Sigmoid colon (tissue), 7 donors: ENCODE data around the gene EPN3. TPM values are rescaled to one million over a fixed set of nuclear protein-coding genes. Genes with fewer than 3 reads are reported as not detected.

Experiments used
- DNase-seq: peaks from one replicate; pipeline ENCODE4 v3.0.0-alpha.2; 2019
- H3K27ac ChIP-seq, 4 donors: fragments of 200-600 bp; sonication (generic); one replicate each; pipeline ENCODE4 v1.5.1; 2016 to 2019; ENCODE audit warnings: mild to moderate bottlenecking in 1 of 4
- H3K27me3 ChIP-seq, 3 donors: fragments of 200-600 bp; sonication (generic); one replicate each; pipeline ENCODE4 v1.5.1; 2019; ENCODE audit warnings: mild to moderate bottlenecking in 1 of 3
- H3K36me3 ChIP-seq, 4 donors: fragments of 200-600 bp; sonication (generic); one replicate each; pipeline ENCODE4 v1.5.1; 2016 to 2019
- H3K4me1 ChIP-seq, 4 donors: fragments of 200-600 bp; sonication (generic); one replicate each; pipeline ENCODE4 v1.5.1; 2017 to 2019
- H3K4me3 ChIP-seq, 4 donors: fragments of 200-600 bp; sonication (generic); one replicate each; pipeline ENCODE4 v1.5.1; 2017 to 2019; ENCODE audit warnings: mild to moderate bottlenecking in 2 of 4, moderate library complexity in 1 of 4
- H3K9me3 ChIP-seq, 4 donors: fragments of 200-600 bp in 3 of 4; sonication (generic) in 3 of 4; one replicate each; pipeline versions ENCODE4 v1.5.1 to v1.6.1; 2013 to 2019
- CTCF ChIP-seq, 4 experiments: fragments of 450-650 bp in 3 of 4; fragments of 200-600 bp in 1 of 4; IDR thresholded peaks; one replicate each; pipeline ENCODE4 v1.5.1; 2016 to 2019; ENCODE audit warnings: antibody characterized with exemption in 4 of 4, mild to moderate bottlenecking in 3 of 4, moderate library complexity in 2 of 4
- EP300 ChIP-seq, 4 donors: sonication (generic); formaldehyde crosslinking; IDR thresholded peaks; one replicate each; pipeline ENCODE4 v1.6.1; 2017; ENCODE audit warnings: antibody characterized with exemption in 4 of 4
- POLR2A ChIP-seq, 2 donors: fragments of 450-650 bp; IDR thresholded peaks; one replicate each; pipeline ENCODE4 v1.6.1; 2016; ENCODE audit warnings: antibody characterized with exemption in 2 of 2, mild to moderate bottlenecking in 2 of 2, moderate library complexity in 2 of 2
- POLR2AphosphoS5 ChIP-seq, 4 donors: sonication (generic); formaldehyde crosslinking; IDR thresholded peaks; one replicate each; pipeline ENCODE4 v1.6.1; 2017; ENCODE audit warnings: antibody characterized with exemption in 4 of 4
- WGBS, 2 donors: extraction: QIAGEN DNeasy Blood & Tissue Kit; methylation state at CpG; one replicate each; pipeline ENCODE4 v1.1.7; 2013; 5-methylcytosine and 5-hydroxymethylcytosine counted together
- intact Hi-C: fragments of 100-400 bp; cut with DNase I; formaldehyde crosslinking; loops from one replicate; pipeline ENCODE4 v1.15.1; 2023
- polyA plus RNA-seq, 3 donors: library from polyadenylated mRNA; stranded (reverse); fragments of 200-250 nt; gene quantifications; one replicate each; pipeline ENCODE4 v1.2.3, GENCODE V29; 2013
- total RNA-seq, 4 donors: library from RNA; depleted of rRNA; stranded (reverse); fragments of >200 nt; gene quantifications; one replicate each; pipeline ENCODE4 v1.1.0, GENCODE V29; 2016
- donor health status: healthy with polysubstance abuse.
- donor health status: Bipolar disorder and iron deficiency.
- donor health status: healthy.

Gene EPN3
- total and polyA plus RNA-seq, 7 donors: 23.4 to 31.7 (median 29.5) TPM; not detected in 4

GRCh38 chr17:50522766-50523165, 9.8 kb upstream of the EPN3 start:
- Histone ChIP-seq H3K36me3 (no peaks in the 10 kb centered on the region), H3K27me3 (no peaks in the 10 kb centered on the region), H3K4me3 (no peak overlapping the region), H3K9me3 (no peaks in the 10 kb centered on the region), H3K4me1 (no peaks in the 10 kb centered on the region), H3K27ac (no peak overlapping the region)
- 91 to 93% methylated on average over 10 of the region's 10 CpGs for WGBS, 2 donors
- TF ChIP-seq EP300 (IDR thresholded peaks at IDR 0.05) (no peak), POLR2A (IDR thresholded peaks at IDR 0.05) (no peak), CTCF (IDR thresholded peaks at IDR 0.05) (no peak), POLR2AphosphoS5 (IDR thresholded peaks at IDR 0.05) (no peak)
- intact Hi-C loops: no loop called here
- no peak for DNase-seq

GRCh38 chr17:50523208-50523607, 9.3 kb upstream of the EPN3 start:
- no peak for DNase-seq
- H3K4me1 ChIP-seq: no peaks in the 10 kb centered on the region
- intact Hi-C loops: no loop called here
- H3K27me3 ChIP-seq: no peaks in the 10 kb centered on the region
- H3K27ac ChIP-seq: no peak overlapping the region
- WGBS, 2 donors: 81 to 85% methylated on average over 2 of the region's 2 CpGs
- no peak overlapping the region for H3K4me3 ChIP-seq
- TF ChIP-seq EP300 (IDR thresholded peaks at IDR 0.05) (no peak), POLR2A (IDR thresholded peaks at IDR 0.05) (no peak), POLR2AphosphoS5 (IDR thresholded peaks at IDR 0.05) (no peak), CTCF (IDR thresholded peaks at IDR 0.05) (no peak)
- H3K36me3 ChIP-seq: no peaks in the 10 kb centered on the region
- no peaks in the 10 kb centered on the region for H3K9me3 ChIP-seq

GRCh38 chr17:50524838-50525237, 7.7 kb upstream of the EPN3 start:
- Histone ChIP-seq H3K27ac (no peak overlapping the region), H3K4me1 (no peaks in the 10 kb centered on the region), H3K4me3 (no peak overlapping the region), H3K27me3 (peaks cover 0 to 13% (median 7%) of the 10 kb centered on the region in 3 donors), H3K9me3 (no peaks in the 10 kb centered on the region), H3K36me3 (no peaks in the 10 kb centered on the region)
- WGBS, 2 donors: 96 to 97% methylated on average over 18 of the region's 18 CpGs
- no peak for TF ChIP-seq CTCF (IDR thresholded peaks at IDR 0.05)
- no peak for TF ChIP-seq EP300 (IDR thresholded peaks at IDR 0.05)
- no peak for TF ChIP-seq POLR2AphosphoS5 (IDR thresholded peaks at IDR 0.05)
- TF ChIP-seq POLR2A (IDR thresholded peaks at IDR 0.05): no peak
- intact Hi-C loops: no loop called here
- DNase-seq: no peak

GRCh38 chr17:50527155-50527762, 5.3 kb upstream of the EPN3 start:
- no peaks in the 10 kb centered on the region for H3K36me3 ChIP-seq
- no peak overlapping the region for H3K4me3 ChIP-seq
- H3K4me1 ChIP-seq: peaks cover 0 to 4% (median 2%) of the 10 kb centered on the region in 4 donors
- 58 to 79% methylated on average over 5 of the region's 5 CpGs for WGBS, 2 donors
- no peak overlapping the region for H3K27ac ChIP-seq
- H3K9me3 ChIP-seq: no peaks in the 10 kb centered on the region
- peaks cover 2 to 37% (median 18%) of the 10 kb centered on the region in 3 donors for H3K27me3 ChIP-seq
- TF ChIP-seq POLR2AphosphoS5 (IDR thresholded peaks at IDR 0.05) (no peak), POLR2A (IDR thresholded peaks at IDR 0.05) (no peak), EP300 (IDR thresholded peaks at IDR 0.05) (no peak), CTCF (IDR thresholded peaks at IDR 0.05) (no peak)
- intact Hi-C loops: no loop called here
- no peak for DNase-seq
